ENCODE data around the gene CENPQ. TPM values are rescaled to one million over a fixed set of nuclear protein-coding genes. Genes with fewer than 3 reads are reported as not detected.

CENPQ gene
- total and polyA plus RNA-seq, 4 donors: 0.70 to 3.5 (median 1.4) TPM

DNA sequence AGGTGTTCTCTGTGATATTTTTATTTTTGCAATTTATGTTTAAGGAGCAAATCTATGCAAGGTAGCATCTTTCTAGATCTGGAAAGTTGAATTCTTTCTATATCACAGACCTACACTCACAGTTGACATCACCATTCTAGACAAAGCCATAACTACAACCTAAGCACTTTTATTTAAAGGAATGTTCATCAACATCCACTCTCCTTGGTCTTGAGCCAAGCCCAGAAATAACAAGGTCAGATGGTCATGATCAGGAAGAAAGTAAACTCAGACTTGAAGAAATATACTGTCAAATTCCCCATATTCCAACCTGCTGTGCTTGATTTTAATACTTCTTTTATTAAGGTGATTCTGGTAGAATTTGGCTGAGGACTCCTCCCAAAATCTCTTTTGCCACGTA, 32.3 kb upstream of the CENPQ start:
- no peak overlapping the region for H3K9ac ChIP-seq (ENCODE audit: low read depth in 1 of 2, low read length in 2 of 2)
- H3K27me3 ChIP-seq (ENCODE audit: control insufficient read depth in 4 of 4, insufficient read depth in 4 of 4, low read length in 3 of 4): no peaks in the 10 kb centered on the region
- DNase-seq (ENCODE audit: low spot score): no peak
- TF ChIP-seq, protein P1, sequence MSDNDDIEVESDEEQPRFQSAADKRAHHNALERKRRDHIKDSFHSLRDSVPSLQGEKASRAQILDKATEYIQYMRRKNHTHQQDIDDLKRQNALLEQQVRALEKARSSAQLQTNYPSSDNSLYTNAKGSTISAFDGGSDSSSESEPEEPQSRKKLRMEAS (IDR thresholded peaks at IDR 0.05): no peak
- TF ChIP-seq, protein P2, sequence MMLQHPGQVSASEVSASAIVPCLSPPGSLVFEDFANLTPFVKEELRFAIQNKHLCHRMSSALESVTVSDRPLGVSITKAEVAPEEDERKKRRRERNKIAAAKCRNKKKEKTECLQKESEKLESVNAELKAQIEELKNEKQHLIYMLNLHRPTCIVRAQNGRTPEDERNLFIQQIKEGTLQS (IDR thresholded peaks at IDR 0.05): no peak
- no peaks in the 10 kb centered on the region for H3K4me1 ChIP-seq (ENCODE audit: control insufficient read depth in 4 of 4, insufficient read depth in 4 of 4, low read length in 3 of 4)
- no peak overlapping the region for H3K27ac ChIP-seq (ENCODE audit: low read depth in 1 of 2, low read length in 2 of 2)
- no peaks in the 10 kb centered on the region for H3K9me3 ChIP-seq (ENCODE audit: control insufficient read depth in 4 of 4, low read length in 3 of 4)
- 96% methylated on average over 1 of the region's 1 CpG for WGBS
- H3K4me3 ChIP-seq (ENCODE audit: low read depth in 1 of 3, low read length in 3 of 3): no peak overlapping the region
- peaks cover 7 to 69% (median 54%) of the 10 kb centered on the region in 4 donors for H3K36me3 ChIP-seq (ENCODE audit: control insufficient read depth in 4 of 4, insufficient read depth in 3 of 4, low read depth in 1 of 4, low read length in 3 of 4)

- no peak for DNase-seq (ENCODE audit: low spot score)
- TF ChIP-seq NR2F2 (IDR thresholded peaks at IDR 0.05) (no peak), REST (IDR thresholded peaks at IDR 0.05) (no peak), RAD21 (IDR thresholded peaks at IDR 0.05) (peak; percentile 23 to 59), FOXA1 (IDR thresholded peaks at IDR 0.05) (peak; percentile 48), JUND (IDR thresholded peaks at IDR 0.05) (no peak), TAF1 (conservative IDR thresholded peaks at IDR 0.05) (no peak), YY1 (IDR thresholded peaks at IDR 0.05) (no peak), GABPA (IDR thresholded peaks at IDR 0.05 in 1 of 2, conservative IDR thresholded peaks at IDR 0.05 in 1 of 2) (no peak), FOXA2 (IDR thresholded peaks at IDR 0.05) (peak; percentile 52), RXRA (IDR thresholded peaks at IDR 0.05) (no peak), HNF4A (conservative IDR thresholded peaks at IDR 0.05) (no peak)
- TF ChIP-seq, protein P2 (IDR thresholded peaks at IDR 0.05): no peak
- TF ChIP-seq, protein P3, sequence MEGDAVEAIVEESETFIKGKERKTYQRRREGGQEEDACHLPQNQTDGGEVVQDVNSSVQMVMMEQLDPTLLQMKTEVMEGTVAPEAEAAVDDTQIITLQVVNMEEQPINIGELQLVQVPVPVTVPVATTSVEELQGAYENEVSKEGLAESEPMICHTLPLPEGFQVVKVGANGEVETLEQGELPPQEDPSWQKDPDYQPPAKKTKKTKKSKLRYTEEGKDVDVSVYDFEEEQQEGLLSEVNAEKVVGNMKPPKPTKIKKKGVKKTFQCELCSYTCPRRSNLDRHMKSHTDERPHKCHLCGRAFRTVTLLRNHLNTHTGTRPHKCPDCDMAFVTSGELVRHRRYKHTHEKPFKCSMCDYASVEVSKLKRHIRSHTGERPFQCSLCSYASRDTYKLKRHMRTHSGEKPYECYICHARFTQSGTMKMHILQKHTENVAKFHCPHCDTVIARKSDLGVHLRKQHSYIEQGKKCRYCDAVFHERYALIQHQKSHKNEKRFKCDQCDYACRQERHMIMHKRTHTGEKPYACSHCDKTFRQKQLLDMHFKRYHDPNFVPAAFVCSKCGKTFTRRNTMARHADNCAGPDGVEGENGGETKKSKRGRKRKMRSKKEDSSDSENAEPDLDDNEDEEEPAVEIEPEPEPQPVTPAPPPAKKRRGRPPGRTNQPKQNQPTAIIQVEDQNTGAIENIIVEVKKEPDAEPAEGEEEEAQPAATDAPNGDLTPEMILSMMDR (IDR thresholded peaks at IDR 0.05; ENCODE audit: low read depth, low read length, missing input control): peak; percentile 23
- H3K27me3 ChIP-seq (ENCODE audit: control insufficient read depth in 4 of 4, insufficient read depth in 4 of 4, low read length in 3 of 4): no peaks in the 10 kb centered on the region
- 61% methylated on average over 2 of the region's 2 CpGs for WGBS
- H3K36me3 ChIP-seq (ENCODE audit: control insufficient read depth in 4 of 4, insufficient read depth in 3 of 4, low read depth in 1 of 4, low read length in 3 of 4): peaks cover 6 to 49% (median 43%) of the 10 kb centered on the region in 4 donors
- peaks cover 2 to 15% (median 7%) of the 10 kb centered on the region in 4 donors for H3K4me1 ChIP-seq (ENCODE audit: control insufficient read depth in 4 of 4, insufficient read depth in 4 of 4, low read length in 3 of 4)
- no peaks in the 10 kb centered on the region for H3K9me3 ChIP-seq (ENCODE audit: control insufficient read depth in 4 of 4, low read length in 3 of 4)
- H3K27ac ChIP-seq (ENCODE audit: low read depth in 1 of 2, low read length in 2 of 2): no peak overlapping the region
- no peak overlapping the region for H3K4me3 ChIP-seq (ENCODE audit: low read depth in 1 of 3, low read length in 3 of 3)
- H3K9ac ChIP-seq (ENCODE audit: low read depth in 1 of 2, low read length in 2 of 2): no peak overlapping the region
Observed at GRCh38 chr6:49453221-49453620, 9.9 kb upstream of the CENPQ start.

Data from liver (tissue), 9 donors.